H1 (cell line): ENCODE data around the gene SRRM2. TPM values are rescaled to one million over a fixed set of nuclear protein-coding genes. Genes with fewer than 3 reads are reported as not detected.

Source experiments
- CTCF ChIA-PET: fragments of 300-600 bp; sonication (Branson Sonifier 250); formaldehyde crosslinking; loops from one replicate; lab custom pipeline; 2021; ENCODE audit not compliant: partially characterized antibody; lab: Charles Lee
- POLR2A ChIA-PET: fragments of 300-600 bp; sonication (Branson Sonifier 250); formaldehyde crosslinking; loops from one replicate; lab custom pipeline; 2021; ENCODE audit warnings: inconsistent platforms; ENCODE audit not compliant: partially characterized antibody; lab: Charles Lee
- DNase-seq, 2 experiments: peaks; one replicate each; pipeline versions ENCODE4 v3.0.0 to v3.0.0-alpha.2; 2010 to 2022; ENCODE audit warnings: low spot score in 2 of 2, low read depth in 1 of 2, mixed read lengths in 1 of 2
- FAIRE-seq: peaks from 2 replicates; lab custom pipeline; 2011; peaks lifted over from hg19 to GRCh38; lab: Jason Lieb, UNC
- H2AFZ ChIP-seq: 2 replicates; pipeline ENCODE4 v1.8.1; 2012; ENCODE audit warnings: low read length, inconsistent platforms
- H2AK5ac ChIP-seq: 2 replicates; pipeline ENCODE4 v1.6.1; 2013; ENCODE audit warnings: low read depth, low read length
- H2BK120ac ChIP-seq: replicated peaks from 2 replicates; pipeline ENCODE3; 2013; ENCODE audit warnings: low read depth, low read length, inconsistent platforms
- H2BK12ac ChIP-seq: 2 replicates; pipeline ENCODE4 v1.6.1; 2013; ENCODE audit warnings: low read depth, low read length
- H2BK15ac ChIP-seq: 2 replicates; pipeline ENCODE4 v1.6.1; 2013; ENCODE audit warnings: low read length
- H2BK20ac ChIP-seq: 2 replicates; pipeline ENCODE4 v1.6.1; 2013; ENCODE audit warnings: low read length
- H2BK5ac ChIP-seq: 2 replicates; pipeline ENCODE4 v1.6.1; 2013; ENCODE audit warnings: low read depth, low read length
- H3K14ac ChIP-seq: 2 replicates; pipeline ENCODE4 v1.6.1; 2013; ENCODE audit warnings: inconsistent platforms; ENCODE audit not compliant: insufficient read length
- H3K18ac ChIP-seq: 2 replicates; pipeline ENCODE4 v1.6.1; 2013; ENCODE audit warnings: low read length; ENCODE audit errors: extremely low read depth
- H3K23ac ChIP-seq: 2 replicates; pipeline ENCODE4 v1.6.1; 2013; ENCODE audit warnings: inconsistent platforms; ENCODE audit not compliant: insufficient read length
- H3K23me2 ChIP-seq: 2 replicates; pipeline ENCODE4 v1.6.1; 2013; ENCODE audit warnings: low read depth, low read length
- H3K27ac ChIP-seq: 2 replicates; pipeline ENCODE4 v1.6.1; 2011; ENCODE audit warnings: low read depth, low read length, inconsistent platforms
- H3K27me3 ChIP-seq, 4 experiments: replicated peaks in 1 of 4; 1 replicate in 1 of 4; 2 replicates in 3 of 4; pipeline versions ENCODE4 v1.6.1 to v1.8.1; 2011 to 2013; ENCODE audit warnings: low read length in 3 of 4, mild to moderate bottlenecking in 3 of 4, inconsistent platforms in 2 of 4, mixed read lengths in 2 of 4, moderate library complexity in 1 of 4; ENCODE audit not compliant: control insufficient read depth in 3 of 4, insufficient read depth in 3 of 4; ENCODE audit errors: extremely low read depth in 1 of 4
- H3K36me3 ChIP-seq, 4 experiments: 2 replicates each; pipeline versions ENCODE4 v1.6.1 to v1.8.1; 2011 to 2013; ENCODE audit warnings: mild to moderate bottlenecking in 4 of 4, low read length in 3 of 4, moderate library complexity in 2 of 4, control low read depth in 1 of 4, inconsistent platforms in 1 of 4; ENCODE audit not compliant: insufficient read depth in 4 of 4, control insufficient read depth in 2 of 4
- H3K4ac ChIP-seq: replicated peaks from 2 replicates; pipeline ENCODE3; 2013; ENCODE audit warnings: low read length, low read depth, mixed read lengths, inconsistent platforms; ENCODE audit not compliant: insufficient read length
- H3K4me1 ChIP-seq, 4 experiments: replicated peaks in 1 of 4; 1 replicate in 1 of 4; 2 replicates in 3 of 4; pipeline versions ENCODE4 v1.6.1 to v1.8.1; 2011 to 2013; ENCODE audit warnings: low read length in 3 of 4, inconsistent platforms in 2 of 4, mixed read lengths in 1 of 4; ENCODE audit not compliant: insufficient read depth in 4 of 4, control insufficient read depth in 3 of 4
- H3K4me2 ChIP-seq, 2 experiments: 2 replicates each; pipeline versions ENCODE4 v1.6.1 to v1.8.1; 2011 to 2013; ENCODE audit warnings: low read depth in 2 of 2, low read length in 2 of 2, control low read depth in 1 of 2, inconsistent platforms in 1 of 2, mild to moderate bottlenecking in 1 of 2; ENCODE audit not compliant: insufficient read depth in 1 of 2
- H3K4me3 ChIP-seq, 4 experiments: fragments of 200-600, 300-600 bp in 1 of 4; sonication (generic), shearing (Covaris generic), sonication (Bioruptor Twin) in 1 of 4; 2 replicates each; pipeline versions ENCODE4 v1.5.1 to v1.8.1; 2011 to 2016; ENCODE audit warnings: low read length in 4 of 4, low read depth in 3 of 4, control low read depth in 2 of 4, inconsistent platforms in 2 of 4, mild to moderate bottlenecking in 2 of 4, mixed read lengths in 1 of 4, moderate library complexity in 1 of 4; ENCODE audit not compliant: insufficient read depth in 2 of 4; ENCODE audit errors: extremely low read depth in 1 of 4
- H3K56ac ChIP-seq: replicated peaks from 2 replicates; pipeline ENCODE3; 2013; ENCODE audit warnings: low read depth, mild to moderate bottlenecking, mixed read lengths, low read length, inconsistent platforms; ENCODE audit not compliant: insufficient read length
- H3K79me1 ChIP-seq: 2 replicates; pipeline ENCODE4 v1.6.1; 2013; ENCODE audit warnings: low read depth, low read length, control low read depth
- H3K79me2 ChIP-seq, 2 experiments: 2 replicates each; pipeline versions ENCODE4 v1.6.1 to v1.8.1; 2012 to 2013; ENCODE audit warnings: low read length in 2 of 2, mild to moderate bottlenecking in 2 of 2, inconsistent platforms in 1 of 2; ENCODE audit not compliant: insufficient read depth in 2 of 2, control insufficient read depth in 1 of 2
- H3K9ac ChIP-seq, 4 experiments: replicated peaks in 1 of 4; 1 replicate in 1 of 4; 2 replicates in 3 of 4; pipeline versions ENCODE4 v1.6.1 to v1.8.1; 2011 to 2013; ENCODE audit warnings: low read depth in 3 of 4, low read length in 3 of 4, control low read depth in 2 of 4, mild to moderate bottlenecking in 2 of 4, moderate library complexity in 2 of 4, inconsistent platforms in 1 of 4; ENCODE audit errors: extremely low read depth in 1 of 4
- H3K9me3 ChIP-seq, 2 experiments: 2 replicates each; pipeline versions ENCODE4 v1.6.1 to v1.8.1; 2012 to 2013; ENCODE audit warnings: mild to moderate bottlenecking in 2 of 2, moderate library complexity in 2 of 2, control low read depth in 1 of 2, inconsistent platforms in 1 of 2, low read depth in 1 of 2, low read length in 1 of 2, mixed read lengths in 1 of 2; ENCODE audit not compliant: insufficient read depth in 2 of 2
- H4K20me1 ChIP-seq, 2 experiments: replicated peaks in 1 of 2; 2 replicates each; pipeline versions ENCODE3 to v1.8.1; 2011 to 2013; ENCODE audit warnings: inconsistent platforms in 2 of 2, low read length in 2 of 2, mild to moderate bottlenecking in 1 of 2; ENCODE audit not compliant: insufficient read depth in 2 of 2, control insufficient read depth in 1 of 2
- H4K5ac ChIP-seq: 2 replicates; pipeline ENCODE4 v1.6.1; 2013; ENCODE audit warnings: low read length, low read depth, mixed read lengths, inconsistent platforms; ENCODE audit not compliant: insufficient read length
- H4K8ac ChIP-seq: 2 replicates; pipeline ENCODE4 v1.8.0; 2013; ENCODE audit warnings: mild to moderate bottlenecking, moderate library complexity, low read length, inconsistent platforms; ENCODE audit not compliant: insufficient read depth; ENCODE audit errors: extremely low read depth
- H4K91ac ChIP-seq: replicated peaks from 2 replicates; pipeline ENCODE3; 2013; ENCODE audit warnings: low read length, mixed read lengths, inconsistent platforms; ENCODE audit not compliant: insufficient read length
- ATF3 ChIP-seq: IDR thresholded peaks from 2 replicates; pipeline ENCODE4 v1.6.1; 2011; ENCODE audit warnings: low read depth, mild to moderate bottlenecking, low read length; ENCODE audit not compliant: insufficient read depth
- BACH1 ChIP-seq: IDR thresholded peaks from 2 replicates; pipeline ENCODE4 v1.6.1; 2012; ENCODE audit warnings: low read length, improper control_type of control experiment
- CTBP2 ChIP-seq: IDR thresholded peaks from 2 replicates; pipeline ENCODE4 v1.7.0; 2011; ENCODE audit warnings: borderline replicate concordance, mild to moderate bottlenecking, moderate library complexity, mixed read lengths, low read length; ENCODE audit not compliant: insufficient read depth, insufficient read length
- GTF2F1 ChIP-seq: IDR thresholded peaks from 2 replicates; pipeline ENCODE4 v1.6.1; 2012; ENCODE audit warnings: low read depth, low read length, improper control_type of control experiment, borderline replicate concordance
- KDM4A ChIP-seq: IDR thresholded peaks from one replicate; pipeline ENCODE4 v1.7.1; 2012; ENCODE audit warnings: low read depth, mild to moderate bottlenecking, moderate library complexity, low read length, inconsistent platforms; ENCODE audit not compliant: severe bottlenecking
- PHF8 ChIP-seq: fragments of 200-600 bp; sonication (generic); conservative IDR thresholded peaks from 2 replicates; pipeline ENCODE4 v1.7.1; 2012; ENCODE audit warnings: low read depth, mild to moderate bottlenecking, inconsistent platforms, low read length, moderate library complexity
- RAD21 ChIP-seq, 2 experiments: IDR thresholded peaks in 1 of 2; conservative IDR thresholded peaks in 1 of 2; 2 replicates each; pipeline ENCODE4 v1.6.1; 2011; ENCODE audit warnings: low read depth in 2 of 2, low read length in 2 of 2, improper control_type of control experiment in 1 of 2, inconsistent platforms in 1 of 2, mild to moderate bottlenecking in 1 of 2, moderate library complexity in 1 of 2
- USF2 ChIP-seq: IDR thresholded peaks from 2 replicates; pipeline ENCODE4 v1.6.1; 2011; ENCODE audit warnings: low read length, improper control_type of control experiment
- WGBS, 2 experiments: shearing (Covaris generic) in 1 of 2; methylation state at CpG; one replicate each; pipeline versions ENCODE4 v1.1.6 to v1.1.7; 2013 to 2015; ENCODE audit warnings: low lambda C conversion rate in 2 of 2, mixed read lengths in 2 of 2, inconsistent platforms in 1 of 2, low coverage in 1 of 2, missing lambda C conversion rate in 1 of 2; ENCODE audit not compliant: insufficient replicate concordance in 2 of 2, insufficient coverage in 1 of 2, insufficient read length in 1 of 2; ENCODE audit errors: extremely low coverage in 1 of 2, missing lambda C conversion rate in 1 of 2; 5-methylcytosine and 5-hydroxymethylcytosine counted together
- polyA plus RNA-seq, 7 experiments: library from polyadenylated mRNA; depleted of rRNA in 3 of 7; stranded (reverse) in 5 of 7; unstranded in 2 of 7; fragments of >200 nt in 5 of 7; fragments of 200-250 nt in 2 of 7; gene quantifications; 1 replicate in 5 of 7; 2 replicates in 1 of 7; 4 replicates in 1 of 7; pipeline versions ENCODE4 v1.2.1 to v1.2.3, GENCODE V29; 2011 to 2013; ENCODE audit warnings: missing spikeins in 2 of 7, mixed read lengths in 2 of 7
- total RNA-seq: library from RNA; stranded (reverse); fragmentation: NEBNext Ultra II Directional; extraction: Animal tissue kit (Norgen Biotek cat#: 25700); gene quantifications from 2 replicates; pipeline ENCODE4 v1.2.1, GENCODE V29; 2021

SRRM2 gene
- total and polyA plus RNA-seq, 2 of the 8 experiments (the other 6 are each of a cell fraction or from before 2014, with no cell fraction given), result 300 to 579 TPM

- POLR2A ChIA-PET, result no interaction called here
- H3K79me2 ChIP-seq, result no peaks in the 10 kb centered on the region
- no peak overlapping the region for H3K18ac ChIP-seq
- H2AFZ ChIP-seq, result no peak overlapping the region
- no peak overlapping the region for H3K23ac ChIP-seq
- no peaks in the 10 kb centered on the region for H3K9me3 ChIP-seq
- peaks cover 0 to 11% (median 1%) of the 10 kb centered on the region in 4 experiments; a peak in 2 of 7 replicates for H3K4me1 ChIP-seq
- no peak overlapping the region for H2BK20ac ChIP-seq
- CTCF ChIA-PET, result interaction anchor here (0.6 to 2.0 kb wide), 6 partner anchors 7 to 95 kb away, joined by 3 to 9 read pairs (median 4); no protein-coding TSS in a partner anchor
- DNase-seq (no peak), FAIRE-seq (no peak)
- H3K4ac ChIP-seq, result no peak overlapping the region
- no peak overlapping the region for H4K91ac ChIP-seq
- no peak overlapping the region for H2BK120ac ChIP-seq
- H3K9ac ChIP-seq, result no peak overlapping the region
- no peak overlapping the region for H3K56ac ChIP-seq
- 93% methylated on average over 9 of the region's 10 CpGs; no CpG with 5 or more reads in 1 of the 2 experiments for WGBS, 2 experiments
- H3K27me3 ChIP-seq, result 0 out of 7 replicates have a peak, but pooled peaks cover 0 to 2% (median 0%) of the 10 kb centered on the region in 4 experiments
- H2BK15ac ChIP-seq, result no peak overlapping the region
- no peaks in the 10 kb centered on the region for H3K23me2 ChIP-seq
- H4K20me1 ChIP-seq, result no peaks in the 10 kb centered on the region
- H3K14ac ChIP-seq, result no peak overlapping the region
- no peak overlapping the region for H3K4me3 ChIP-seq
- no peak overlapping the region; the same call in 1 of the 2 replicates for H4K8ac ChIP-seq
- no peak overlapping the region for H3K4me2 ChIP-seq
- no peak overlapping the region for H4K5ac ChIP-seq
- H3K36me3 ChIP-seq, result no peaks in the 10 kb centered on the region
- no peak overlapping the region for H2AK5ac ChIP-seq
- H2BK5ac ChIP-seq, result no peak overlapping the region
- H2BK12ac ChIP-seq, result no peak overlapping the region
- no peak overlapping the region for H3K27ac ChIP-seq
- no peaks in the 10 kb centered on the region for H3K79me1 ChIP-seq
- TF ChIP-seq CTBP2 (no peak), USF2 (no peak), GTF2F1 (no peak), PHF8 (no peak), BACH1 (no peak), ATF3 (no peak), KDM4A (no peak), RAD21 (IDR thresholded peaks at IDR 0.05 in 1 of 2, conservative IDR thresholded peaks at IDR 0.05 in 1 of 2; ENCODE audit: low read depth in 2 of 2, low read length in 2 of 2) (no peak)
Observed at GRCh38 chr16:2815299-2815771, 62.9 kb downstream of the SRRM2 start.
